HTERT RPE-1 (cell line): ENCODE measurements around the gene GALNT2.

Source experiments
- in situ Hi-C: fragments of 300-500 bp; cut with MboI; formaldehyde crosslinking; loops from 4 replicates; pipeline ENCODE4 v1.14.3; 2020; ENCODE audit warnings: low sequenced_read_pairs

The GALNT2 gene

GRCh38 chr1:230286890-230287269 lies 219.8 kb downstream of the GALNT2 start:
- in situ Hi-C loops = no loop called here

- in situ Hi-C loops = no loop called here
Observed at GRCh38 chr1:230287674-230288315, 220.8 kb downstream of the GALNT2 start.

GRCh38 chr1:230288641-230289349 lies 221.8 kb downstream of the GALNT2 start:
- in situ Hi-C loops = no loop called here

GRCh38 chr1:230289350-230289644 lies 222.3 kb downstream of the GALNT2 start:
- in situ Hi-C loops = no loop called here

GRCh38 chr1:230291731-230292620 lies 224.9 kb downstream of the GALNT2 start:
- in situ Hi-C loops = no loop called here

- in situ Hi-C loops = no loop called here
Observed at GRCh38 chr1:230292689-230293389, 225.8 kb downstream of the GALNT2 start.

GRCh38 chr1:230293390-230293700 lies 226.3 kb downstream of the GALNT2 start:
- in situ Hi-C loops = no loop called here

GRCh38 chr1:230295367-230295766 lies 228.3 kb downstream of the GALNT2 start:
- in situ Hi-C loops = no loop called here

GRCh38 chr1:230299191-230300006 lies 232.4 kb downstream of the GALNT2 start:
- in situ Hi-C loops = no loop called here

- in situ Hi-C loops = no loop called here
Observed at GRCh38 chr1:230300322-230301301, 233.6 kb downstream of the GALNT2 start.

- in situ Hi-C loops = no loop called here
Observed at GRCh38 chr1:230301322-230301721, 234.3 kb downstream of the GALNT2 start.

GRCh38 chr1:230301822-230302221 lies 234.8 kb downstream of the GALNT2 start:
- in situ Hi-C loops = no loop called here

- in situ Hi-C loops = no loop called here
Observed at GRCh38 chr1:230303069-230303468, 236.0 kb downstream of the GALNT2 start.

- in situ Hi-C loops = no loop called here
Observed at GRCh38 chr1:230303822-230304221, 236.8 kb downstream of the GALNT2 start.

- in situ Hi-C loops = no loop called here
Observed at GRCh38 chr1:230306169-230306568, 239.1 kb downstream of the GALNT2 start.

GRCh38 chr1:230307213-230307612 lies 240.2 kb downstream of the GALNT2 start:
- in situ Hi-C loops = no loop called here

GRCh38 chr1:230308039-230308438 lies 241.0 kb downstream of the GALNT2 start:
- in situ Hi-C loops = no loop called here

GRCh38 chr1:230308821-230309220 lies 241.8 kb downstream of the GALNT2 start:
- in situ Hi-C loops = no loop called here

- in situ Hi-C loops = no loop called here
Observed at GRCh38 chr1:230309646-230310177, 242.7 kb downstream of the GALNT2 start.
